ENCODE data around the gene HLA-DRB1.

HLA-DRB1 gene

DNA sequence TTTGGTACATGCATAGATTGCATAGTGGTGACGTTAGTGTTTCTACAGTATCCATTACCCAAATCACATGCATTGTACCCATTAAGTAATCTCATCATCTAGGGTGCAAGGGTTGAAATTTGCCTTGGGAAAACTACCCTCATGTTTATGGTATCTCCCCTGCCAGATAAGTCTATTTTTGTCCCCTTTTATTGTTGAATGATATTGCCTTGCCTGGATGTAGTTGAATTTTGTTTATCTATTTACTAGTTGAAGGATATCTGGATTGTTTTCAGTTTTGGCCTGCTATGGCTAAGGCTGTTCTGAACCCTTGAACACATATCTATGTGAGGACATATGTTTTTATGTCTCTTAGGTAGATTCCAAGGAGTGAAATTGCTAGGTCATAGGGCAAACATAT lies 13.4 kb downstream of the HLA-DRB1 start:
- TF ChIP-seq SIN3A (IDR thresholded peaks at IDR 0.05; ENCODE audit: borderline replicate concordance, insufficient read depth, low read length) = no peak
- no peak for TF ChIP-seq TAF1 (IDR thresholded peaks at IDR 0.05; ENCODE audit: borderline replicate concordance, insufficient read depth, low read length)
- TF ChIP-seq, protein P1, sequence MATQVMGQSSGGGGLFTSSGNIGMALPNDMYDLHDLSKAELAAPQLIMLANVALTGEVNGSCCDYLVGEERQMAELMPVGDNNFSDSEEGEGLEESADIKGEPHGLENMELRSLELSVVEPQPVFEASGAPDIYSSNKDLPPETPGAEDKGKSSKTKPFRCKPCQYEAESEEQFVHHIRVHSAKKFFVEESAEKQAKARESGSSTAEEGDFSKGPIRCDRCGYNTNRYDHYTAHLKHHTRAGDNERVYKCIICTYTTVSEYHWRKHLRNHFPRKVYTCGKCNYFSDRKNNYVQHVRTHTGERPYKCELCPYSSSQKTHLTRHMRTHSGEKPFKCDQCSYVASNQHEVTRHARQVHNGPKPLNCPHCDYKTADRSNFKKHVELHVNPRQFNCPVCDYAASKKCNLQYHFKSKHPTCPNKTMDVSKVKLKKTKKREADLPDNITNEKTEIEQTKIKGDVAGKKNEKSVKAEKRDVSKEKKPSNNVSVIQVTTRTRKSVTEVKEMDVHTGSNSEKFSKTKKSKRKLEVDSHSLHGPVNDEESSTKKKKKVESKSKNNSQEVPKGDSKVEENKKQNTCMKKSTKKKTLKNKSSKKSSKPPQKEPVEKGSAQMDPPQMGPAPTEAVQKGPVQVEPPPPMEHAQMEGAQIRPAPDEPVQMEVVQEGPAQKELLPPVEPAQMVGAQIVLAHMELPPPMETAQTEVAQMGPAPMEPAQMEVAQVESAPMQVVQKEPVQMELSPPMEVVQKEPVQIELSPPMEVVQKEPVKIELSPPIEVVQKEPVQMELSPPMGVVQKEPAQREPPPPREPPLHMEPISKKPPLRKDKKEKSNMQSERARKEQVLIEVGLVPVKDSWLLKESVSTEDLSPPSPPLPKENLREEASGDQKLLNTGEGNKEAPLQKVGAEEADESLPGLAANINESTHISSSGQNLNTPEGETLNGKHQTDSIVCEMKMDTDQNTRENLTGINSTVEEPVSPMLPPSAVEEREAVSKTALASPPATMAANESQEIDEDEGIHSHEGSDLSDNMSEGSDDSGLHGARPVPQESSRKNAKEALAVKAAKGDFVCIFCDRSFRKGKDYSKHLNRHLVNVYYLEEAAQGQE (IDR thresholded peaks at IDR 0.05; ENCODE audit: insufficient read depth in 1 of 2, low read depth in 2 of 2, low read length in 2 of 2) = no peak
- no peak for TF ChIP-seq POLR2AphosphoS5 (IDR thresholded peaks at IDR 0.05; ENCODE audit: low read depth, low read length)
- no peak for TF ChIP-seq FOXP2 (optimal IDR thresholded peaks at IDR 0.05; ENCODE audit: borderline replicate concordance, extremely low read depth, extremely low read length, insufficient read depth)

DNA sequence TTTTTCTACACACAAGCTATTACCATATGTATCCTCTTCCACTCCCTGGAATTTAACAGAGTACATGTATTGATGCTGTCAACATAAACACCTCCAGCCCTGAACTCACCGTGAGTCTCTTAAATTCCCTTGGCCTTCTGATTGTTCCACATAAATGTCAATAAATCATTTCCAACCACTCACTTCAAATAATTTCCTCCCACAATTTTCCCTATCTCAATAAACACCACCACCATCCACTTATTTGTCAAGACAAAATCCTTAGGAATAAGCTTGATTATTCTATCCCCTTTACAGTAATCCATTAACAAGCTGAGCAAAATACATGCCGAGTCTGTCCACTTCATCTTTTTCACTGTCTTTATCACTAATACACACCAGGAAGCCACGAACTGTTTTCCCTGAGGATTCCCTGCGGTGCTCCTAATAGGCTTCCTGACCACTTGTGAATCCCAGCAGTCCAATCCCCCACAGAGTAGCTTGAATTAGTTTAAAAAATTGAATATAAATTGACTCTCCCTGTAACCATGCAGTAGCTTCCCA lies 19.2 kb downstream of the HLA-DRB1 start:
- TF ChIP-seq, protein P1 (IDR thresholded peaks at IDR 0.05; ENCODE audit: insufficient read depth in 1 of 2, low read depth in 2 of 2, low read length in 2 of 2) = no peak

DNA sequence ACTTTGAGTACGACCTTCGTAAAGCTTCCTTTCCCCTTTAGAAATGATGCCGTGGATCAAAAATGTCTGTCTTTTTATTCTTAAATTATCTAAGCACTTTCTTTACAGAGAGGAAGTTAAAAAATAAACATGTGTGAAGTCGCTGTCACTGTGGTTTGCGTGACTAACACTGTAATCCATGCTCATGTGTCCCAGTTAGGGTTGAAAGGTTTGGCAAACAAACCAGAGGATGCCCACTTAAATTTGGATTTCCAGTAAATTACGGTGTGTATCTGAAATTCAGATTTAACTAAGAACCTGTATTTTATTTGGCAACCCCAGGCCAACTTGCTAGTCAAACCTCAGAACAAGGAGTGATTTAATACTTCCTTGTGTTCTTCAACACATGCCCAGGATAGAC lies 21.1 kb downstream of the HLA-DRB1 start:
- TF ChIP-seq SIN3A (IDR thresholded peaks at IDR 0.05; ENCODE audit: borderline replicate concordance, insufficient read depth, low read length) (no peak), TAF1 (IDR thresholded peaks at IDR 0.05; ENCODE audit: borderline replicate concordance, insufficient read depth, low read length) (no peak)

DNA sequence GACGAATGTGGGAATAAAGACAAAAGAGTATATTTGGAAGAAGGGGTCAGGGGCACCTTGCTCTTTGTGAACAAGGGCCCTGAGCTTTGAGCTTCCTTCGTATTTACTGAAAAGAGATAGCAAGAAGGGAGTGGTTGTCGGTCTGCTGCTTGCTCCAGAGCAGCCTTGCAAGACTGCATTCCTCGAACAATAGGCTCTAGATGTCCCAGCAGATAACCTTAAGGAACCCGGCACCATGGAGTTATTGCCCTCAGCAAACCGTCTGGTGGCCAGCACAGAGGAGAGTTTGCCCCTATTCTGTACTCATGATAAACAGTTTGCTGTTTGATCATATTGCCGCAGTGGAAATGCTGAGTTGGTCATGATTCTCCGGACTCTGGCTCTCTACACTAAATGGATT lies 22.7 kb downstream of the HLA-DRB1 start:
- TF ChIP-seq, protein P1 (IDR thresholded peaks at IDR 0.05; ENCODE audit: insufficient read depth in 1 of 2, low read depth in 2 of 2, low read length in 2 of 2) = no peak
- no peak for TF ChIP-seq FOXP2 (optimal IDR thresholded peaks at IDR 0.05; ENCODE audit: borderline replicate concordance, extremely low read depth, extremely low read length, insufficient read depth)
- no peak for TF ChIP-seq POLR2AphosphoS5 (IDR thresholded peaks at IDR 0.05; ENCODE audit: low read depth, low read length)
- TF ChIP-seq TAF1 (IDR thresholded peaks at IDR 0.05; ENCODE audit: borderline replicate concordance, insufficient read depth, low read length) = no peak
- no peak for TF ChIP-seq SIN3A (IDR thresholded peaks at IDR 0.05; ENCODE audit: borderline replicate concordance, insufficient read depth, low read length)

DNA sequence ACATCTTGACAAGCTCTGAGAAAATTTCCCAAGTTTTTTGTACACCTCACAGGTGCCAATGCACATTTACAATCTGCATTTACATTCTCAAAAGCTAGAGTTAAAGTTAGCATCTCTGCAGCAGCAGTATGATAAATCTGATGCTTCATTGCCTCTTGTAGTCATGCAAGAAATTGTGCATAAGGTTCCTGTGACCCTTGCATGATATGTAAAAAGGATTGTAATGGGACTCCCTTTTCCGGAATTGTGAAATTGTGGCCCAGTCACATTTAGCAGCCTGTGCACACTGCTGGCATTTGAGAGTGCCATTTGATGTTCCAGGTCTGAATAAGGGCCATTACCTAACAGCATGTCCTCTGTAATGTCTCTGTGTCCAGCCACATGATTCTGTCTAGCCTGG lies 24.1 kb downstream of the HLA-DRB1 start:
- no peak for TF ChIP-seq POLR2AphosphoS5 (IDR thresholded peaks at IDR 0.05; ENCODE audit: low read depth, low read length)
- TF ChIP-seq, protein P1 (IDR thresholded peaks at IDR 0.05; ENCODE audit: insufficient read depth in 1 of 2, low read depth in 2 of 2, low read length in 2 of 2) = no peak
- TF ChIP-seq FOXP2 (optimal IDR thresholded peaks at IDR 0.05; ENCODE audit: borderline replicate concordance, extremely low read depth, extremely low read length, insufficient read depth) = no peak
- no peak for TF ChIP-seq SIN3A (IDR thresholded peaks at IDR 0.05; ENCODE audit: borderline replicate concordance, insufficient read depth, low read length)
- no peak for TF ChIP-seq TAF1 (IDR thresholded peaks at IDR 0.05; ENCODE audit: borderline replicate concordance, insufficient read depth, low read length)
